ENCODE results near the gene GRWD1. TPM values are rescaled to one million over a fixed set of nuclear protein-coding genes. Genes with fewer than 3 reads are reported as not detected.

Gene GRWD1
- total RNA-seq, 2 donors from 2014 or later, result 34.9 to 72.9 TPM

DNA sequence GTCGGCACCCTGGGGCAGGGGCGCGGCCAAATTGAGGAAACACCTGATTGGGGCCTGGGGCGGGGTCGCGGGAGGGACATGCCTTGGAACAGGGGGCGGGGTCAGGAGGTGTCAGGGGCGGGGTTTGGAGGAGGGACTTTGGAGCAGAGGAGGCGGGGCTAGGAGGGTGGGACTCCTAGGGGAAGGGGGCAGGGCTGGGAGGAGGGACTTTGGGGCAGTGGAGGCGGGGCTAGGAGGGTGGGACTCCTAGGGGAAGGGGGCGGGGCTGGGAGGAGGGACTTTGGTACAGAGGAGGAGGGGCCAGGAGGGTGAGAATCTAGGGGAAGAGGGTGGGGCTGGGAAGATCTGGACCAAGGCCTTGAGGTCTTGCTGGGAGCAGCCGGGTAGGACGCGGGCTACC, 30.4 kb upstream of the GRWD1 start:
- no peaks in the 10 kb centered on the region for H3K9me3 Mint-ChIP-seq
- H3K27ac Mint-ChIP-seq, result no peak overlapping the region
- peak overlapping the region; percentile 78 for H3K4me3 Mint-ChIP-seq
- ATAC-seq (replicated peaks), result peak; percentile 48
- H3K4me1 Mint-ChIP-seq, result peaks cover 19% of the 10 kb centered on the region
- H3K27me3 Mint-ChIP-seq, result no peaks in the 10 kb centered on the region
- no peaks in the 10 kb centered on the region for H3K36me3 Mint-ChIP-seq (ENCODE audit: low read depth)

DNA sequence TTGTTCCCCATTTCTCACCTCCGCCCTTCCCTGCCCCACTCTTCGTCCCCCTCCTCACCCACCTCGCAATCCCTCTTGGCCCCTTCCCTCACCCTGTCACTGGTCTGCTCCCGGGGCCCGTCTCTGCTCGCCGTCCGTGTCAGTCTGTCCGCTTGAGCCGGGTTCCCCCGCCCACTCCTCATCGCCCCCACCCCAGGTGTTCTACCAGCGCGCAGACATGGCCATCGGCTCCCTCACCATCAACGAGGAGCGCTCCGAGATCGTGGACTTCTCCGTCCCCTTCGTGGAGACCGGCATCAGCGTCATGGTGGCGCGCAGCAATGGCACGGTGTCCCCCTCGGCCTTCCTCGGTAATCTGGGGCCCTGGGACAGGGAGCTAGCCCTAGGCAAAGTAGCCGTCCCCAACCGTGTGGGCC, 30.0 kb upstream of the GRWD1 start:
- peaks cover 19% of the 10 kb centered on the region for H3K4me1 Mint-ChIP-seq
- no peak overlapping the region for H3K27ac Mint-ChIP-seq
- H3K36me3 Mint-ChIP-seq (ENCODE audit: low read depth), result no peaks in the 10 kb centered on the region
- no peaks in the 10 kb centered on the region for H3K9me3 Mint-ChIP-seq
- peak overlapping the region; percentile 78 for H3K4me3 Mint-ChIP-seq
- H3K27me3 Mint-ChIP-seq, result no peaks in the 10 kb centered on the region
- ATAC-seq (replicated peaks), result no peak

GRCh38 chr19:48417421-48417820, 28.4 kb upstream of the GRWD1 start:
- no peak for ATAC-seq (replicated peaks)
- Mint-ChIP-seq H3K27ac (no peak overlapping the region), H3K9me3 (no peaks in the 10 kb centered on the region), H3K27me3 (no peaks in the 10 kb centered on the region), H3K4me1 (peaks cover 19% of the 10 kb centered on the region), H3K4me3 (no peak overlapping the region), H3K36me3 (ENCODE audit: low read depth) (no peaks in the 10 kb centered on the region)

- H3K36me3 Mint-ChIP-seq (ENCODE audit: low read depth), result no peaks in the 10 kb centered on the region
- ATAC-seq (replicated peaks), result peak; percentile 72
- H3K9me3 Mint-ChIP-seq, result no peaks in the 10 kb centered on the region
- peak overlapping the region; percentile 94 for H3K27ac Mint-ChIP-seq
- no peaks in the 10 kb centered on the region for H3K27me3 Mint-ChIP-seq
- H3K4me1 Mint-ChIP-seq, result peaks cover 19% of the 10 kb centered on the region
- peak overlapping the region; percentile 79 for H3K4me3 Mint-ChIP-seq
Measured at GRCh38 chr19:48418317-48419064, 27.3 kb upstream of the GRWD1 start.

- Mint-ChIP-seq H3K9me3 (no peaks in the 10 kb centered on the region), H3K27ac (peak overlapping the region; percentile 94), H3K4me3 (peak overlapping the region; percentile 79), H3K36me3 (ENCODE audit: low read depth) (no peaks in the 10 kb centered on the region), H3K27me3 (no peaks in the 10 kb centered on the region), H3K4me1 (peaks cover 19% of the 10 kb centered on the region)
- peak; percentile 86 for ATAC-seq (replicated peaks)
Measured at GRCh38 chr19:48419158-48419920, 26.4 kb upstream of the GRWD1 start.

DNA sequence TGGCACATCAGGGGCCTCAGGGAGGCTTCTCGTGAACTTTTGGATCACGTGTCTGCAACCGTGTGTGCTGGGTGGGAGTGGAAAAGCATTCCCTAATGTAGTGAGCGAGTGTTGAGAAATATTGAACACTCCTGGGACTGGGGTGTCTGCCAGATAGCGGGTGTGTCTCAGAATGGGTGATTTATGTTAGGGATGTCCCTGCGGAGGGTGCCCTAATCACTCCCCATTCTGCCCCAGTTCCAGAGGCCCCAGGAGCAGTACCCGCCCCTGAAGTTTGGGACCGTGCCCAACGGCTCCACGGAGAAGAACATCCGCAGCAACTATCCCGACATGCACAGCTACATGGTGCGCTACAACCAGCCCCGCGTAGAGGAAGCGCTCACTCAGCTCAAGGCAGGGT, 24.2 kb upstream of the GRWD1 start:
- H3K36me3 Mint-ChIP-seq (ENCODE audit: low read depth), result no peaks in the 10 kb centered on the region
- no peak overlapping the region for H3K4me3 Mint-ChIP-seq
- peaks cover 20% of the 10 kb centered on the region for H3K4me1 Mint-ChIP-seq
- no peak for ATAC-seq (replicated peaks)
- no peaks in the 10 kb centered on the region for H3K9me3 Mint-ChIP-seq
- no peak overlapping the region for H3K27ac Mint-ChIP-seq
- H3K27me3 Mint-ChIP-seq, result no peaks in the 10 kb centered on the region

DNA sequence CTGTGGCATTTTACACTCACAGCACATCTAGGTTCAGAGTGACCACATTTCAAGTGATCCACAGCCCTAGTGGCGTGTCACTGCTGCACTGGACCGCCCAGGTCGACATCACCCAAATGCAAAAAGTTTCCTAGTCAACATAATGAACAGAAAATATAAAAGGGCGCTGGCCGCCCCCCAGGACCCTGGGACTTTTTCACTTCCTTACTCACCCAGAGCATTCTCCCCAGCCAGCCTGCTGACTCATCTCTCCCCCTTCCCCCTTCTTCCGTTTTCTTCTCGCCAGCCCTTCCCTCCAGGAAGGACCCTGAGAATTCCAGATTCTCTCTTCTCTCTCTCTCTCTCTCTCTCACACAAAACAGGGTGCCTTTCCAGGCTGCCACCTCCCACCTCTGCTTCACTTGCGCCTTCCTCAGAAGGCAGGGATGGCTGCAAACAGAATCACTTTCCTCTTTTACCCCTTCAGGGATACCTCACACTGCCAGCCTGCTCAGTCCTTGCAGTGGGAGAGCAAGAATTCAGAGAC, 21.0 kb upstream of the GRWD1 start:
- Mint-ChIP-seq H3K36me3 (ENCODE audit: low read depth) (no peaks in the 10 kb centered on the region), H3K27ac (peak overlapping the region; percentile 75), H3K9me3 (no peaks in the 10 kb centered on the region), H3K4me1 (peaks cover 6% of the 10 kb centered on the region), H3K4me3 (no peak overlapping the region), H3K27me3 (no peaks in the 10 kb centered on the region)
- ATAC-seq (replicated peaks), result no peak

DNA sequence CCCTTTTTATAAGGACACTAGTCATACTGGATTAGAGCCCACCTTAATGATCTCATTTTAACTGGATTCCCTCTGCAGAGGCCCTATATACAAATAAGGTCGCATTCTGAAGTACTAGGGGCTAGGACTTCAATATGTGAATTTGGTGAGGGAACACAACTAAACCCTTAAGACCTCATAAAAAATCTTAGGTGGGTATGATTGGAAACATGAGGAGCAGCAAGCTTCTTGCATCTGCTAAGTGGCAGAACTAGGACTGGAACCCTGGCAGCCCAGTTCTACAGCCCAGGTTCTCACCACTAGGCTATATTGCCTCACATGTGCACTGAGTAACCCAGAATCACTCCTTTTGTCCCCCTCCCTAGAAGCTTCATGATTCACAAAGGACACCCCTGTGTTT, 17.1 kb upstream of the GRWD1 start:
- Mint-ChIP-seq H3K4me3 (no peak overlapping the region), H3K27me3 (no peaks in the 10 kb centered on the region), H3K27ac (no peak overlapping the region), H3K4me1 (peaks cover 6% of the 10 kb centered on the region), H3K36me3 (ENCODE audit: low read depth) (no peaks in the 10 kb centered on the region), H3K9me3 (no peaks in the 10 kb centered on the region)
- ATAC-seq (replicated peaks), result no peak

DNA sequence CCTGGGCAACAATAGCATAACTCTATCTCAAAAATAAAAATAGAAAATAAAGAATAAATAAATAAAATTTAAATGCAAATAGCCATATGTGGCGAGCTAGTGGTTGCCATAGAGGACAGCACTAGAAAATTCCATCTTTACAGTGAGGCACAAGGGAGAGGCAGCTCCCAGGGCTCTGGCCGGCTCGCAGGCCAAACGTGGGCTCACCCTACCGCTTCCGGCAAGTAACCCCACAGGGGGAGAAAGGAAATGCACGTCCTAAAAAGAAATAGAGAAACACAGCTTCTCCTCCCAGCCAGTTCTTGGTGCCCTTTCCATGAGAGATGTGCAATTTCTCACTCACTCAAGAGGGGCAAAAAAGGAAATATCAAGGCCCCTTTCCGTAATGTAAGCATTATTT, 12.4 kb upstream of the GRWD1 start:
- ATAC-seq (replicated peaks), result no peak
- H3K36me3 Mint-ChIP-seq (ENCODE audit: low read depth), result no peaks in the 10 kb centered on the region
- no peaks in the 10 kb centered on the region for H3K9me3 Mint-ChIP-seq
- no peak overlapping the region for H3K27ac Mint-ChIP-seq
- no peak overlapping the region for H3K4me3 Mint-ChIP-seq
- H3K27me3 Mint-ChIP-seq, result peaks cover 20% of the 10 kb centered on the region
- H3K4me1 Mint-ChIP-seq, result no peaks in the 10 kb centered on the region

DNA sequence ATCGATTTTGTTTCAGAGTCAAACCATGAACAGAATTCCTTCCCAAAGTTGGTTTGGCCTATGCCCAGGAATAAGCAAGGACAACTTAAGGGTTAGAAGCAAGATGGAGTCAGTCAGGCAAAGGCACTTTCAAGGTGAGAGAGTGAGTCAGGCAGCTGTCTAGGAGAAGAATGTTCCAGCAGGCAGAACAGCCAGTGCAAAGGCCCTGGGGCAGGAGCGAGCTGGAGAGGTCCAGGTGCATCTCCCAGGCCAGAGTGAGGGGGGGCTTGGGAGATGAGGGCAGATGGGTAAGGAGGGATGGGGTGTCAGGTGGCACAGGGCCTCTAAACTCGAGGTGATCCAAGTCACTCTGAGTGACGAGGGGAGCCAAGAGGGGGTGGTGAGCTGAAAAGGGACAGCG, 9.2 kb upstream of the GRWD1 start:
- H3K4me1 Mint-ChIP-seq, result no peaks in the 10 kb centered on the region
- H3K27me3 Mint-ChIP-seq, result peaks cover 20% of the 10 kb centered on the region
- H3K9me3 Mint-ChIP-seq, result no peaks in the 10 kb centered on the region
- no peak for ATAC-seq (replicated peaks)
- H3K27ac Mint-ChIP-seq, result no peak overlapping the region
- H3K36me3 Mint-ChIP-seq (ENCODE audit: low read depth), result peaks cover 3% of the 10 kb centered on the region
- no peak overlapping the region for H3K4me3 Mint-ChIP-seq

DNA sequence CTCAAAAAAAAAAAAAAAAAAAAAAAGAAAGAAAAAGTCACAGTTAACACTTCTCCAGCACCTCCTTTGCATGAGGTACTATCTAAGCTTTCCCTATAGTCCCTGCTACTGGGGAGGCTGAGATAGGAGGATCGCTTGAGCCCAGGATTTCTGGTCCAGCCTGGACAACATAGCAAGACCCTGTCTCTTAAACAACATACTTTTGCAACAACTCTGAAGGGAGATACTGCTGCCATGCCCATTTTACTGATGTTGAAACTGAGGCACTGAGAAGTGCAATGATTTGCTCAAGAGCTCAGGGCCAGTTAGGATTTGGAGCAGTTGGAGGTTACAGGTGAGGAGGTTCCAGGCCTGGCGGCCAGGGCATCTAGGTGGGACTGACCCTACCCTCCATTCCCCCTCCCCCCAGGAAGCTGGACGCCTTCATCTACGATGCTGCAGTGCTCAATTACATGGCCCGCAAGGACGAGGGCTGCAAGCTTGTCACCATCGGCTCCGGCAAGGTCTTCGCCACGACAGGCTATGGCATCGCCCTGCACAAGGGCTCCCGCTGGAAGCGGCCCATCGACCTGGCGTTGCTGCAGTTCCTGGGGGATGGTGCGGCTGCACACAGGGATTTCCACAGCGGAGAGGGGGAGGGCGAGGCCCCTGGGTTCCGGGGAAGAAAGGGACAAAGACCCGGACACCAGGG, 4.3 kb upstream of the GRWD1 start:
- H3K27me3 Mint-ChIP-seq, result peaks cover 25% of the 10 kb centered on the region
- peaks cover 12% of the 10 kb centered on the region for H3K4me1 Mint-ChIP-seq
- peaks cover 32% of the 10 kb centered on the region for H3K36me3 Mint-ChIP-seq (ENCODE audit: low read depth)
- H3K27ac Mint-ChIP-seq, result no peak overlapping the region
- ATAC-seq (replicated peaks), result no peak
- H3K9me3 Mint-ChIP-seq, result no peaks in the 10 kb centered on the region
- peak overlapping the region; percentile 52 for H3K4me3 Mint-ChIP-seq

- Mint-ChIP-seq H3K27ac (no peak overlapping the region), H3K9me3 (no peaks in the 10 kb centered on the region), H3K4me3 (peak overlapping the region; percentile 52), H3K4me1 (peaks cover 12% of the 10 kb centered on the region), H3K36me3 (ENCODE audit: low read depth) (peaks cover 41% of the 10 kb centered on the region), H3K27me3 (peaks cover 20% of the 10 kb centered on the region)
- ATAC-seq (replicated peaks), result no peak
Measured at GRCh38 chr19:48442116-48443035, 3.4 kb upstream of the GRWD1 start.

DNA sequence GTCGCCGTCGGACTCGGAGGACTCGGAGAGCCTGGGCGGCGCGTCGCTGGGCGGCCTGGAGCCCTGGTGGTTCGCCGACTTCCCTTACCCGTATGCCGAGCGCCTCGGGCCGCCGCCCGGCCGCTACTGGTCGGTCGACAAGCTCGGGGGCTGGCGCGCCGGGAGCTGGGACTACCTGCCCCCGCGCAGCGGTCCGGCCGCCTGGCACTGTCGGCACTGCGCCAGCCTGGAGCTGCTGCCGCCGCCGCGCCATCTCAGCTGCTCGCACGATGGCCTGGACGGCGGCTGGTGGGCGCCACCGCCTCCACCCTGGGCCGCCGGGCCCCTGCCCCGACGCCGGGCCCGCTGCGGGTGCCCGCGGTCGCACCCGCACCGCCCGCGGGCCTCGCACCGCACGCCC, 2.5 kb upstream of the GRWD1 start:
- H3K4me1 Mint-ChIP-seq, result peaks cover 14% of the 10 kb centered on the region
- peaks cover 14% of the 10 kb centered on the region for H3K27me3 Mint-ChIP-seq
- H3K36me3 Mint-ChIP-seq (ENCODE audit: low read depth), result peaks cover 49% of the 10 kb centered on the region
- no peak overlapping the region for H3K27ac Mint-ChIP-seq
- no peak overlapping the region for H3K4me3 Mint-ChIP-seq
- H3K9me3 Mint-ChIP-seq, result no peaks in the 10 kb centered on the region
- no peak for ATAC-seq (replicated peaks)

- H3K4me3 Mint-ChIP-seq, result peak overlapping the region; percentile 97
- H3K4me1 Mint-ChIP-seq, result peaks cover 19% of the 10 kb centered on the region
- ATAC-seq (replicated peaks), result no peak
- H3K36me3 Mint-ChIP-seq (ENCODE audit: low read depth), result peaks cover 54% of the 10 kb centered on the region
- H3K9me3 Mint-ChIP-seq, result no peaks in the 10 kb centered on the region
- H3K27ac Mint-ChIP-seq, result no peak overlapping the region
- H3K27me3 Mint-ChIP-seq, result peaks cover 14% of the 10 kb centered on the region
Measured at GRCh38 chr19:48443731-48444128, 2.1 kb upstream of the GRWD1 start.

Measured in activated T-helper 17 cell treated with anti-CD3 and anti-CD28 coated beads, Interleukin-2, amount 50 U/mL, for 72 hours (primary cell).